Heart left ventricle (tissue), 13 donors: Measurements from ENCODE around the gene ZNF267.

Experiments
- CTCF ChIP-seq, 12 donors: fragments of 200-600 bp; sonication (generic) in 4 of 12; IDR thresholded peaks; one replicate each; pipeline versions ENCODE4 v1.5.0 to v1.8.0; 2018 to 2022; ENCODE audit warnings: antibody characterized with exemption in 12 of 12, mild to moderate bottlenecking in 5 of 12
- POLR2A ChIP-seq, 2 donors: fragments of 450-650 bp; IDR thresholded peaks; one replicate each; pipeline ENCODE4 v1.6.1; 2017; ENCODE audit warnings: antibody characterized with exemption in 2 of 2, mild to moderate bottlenecking in 2 of 2, moderate library complexity in 2 of 2
- donor health status: ischemic (EF 13 %, LVEDD 7.1; RV severe dilation, severe dysfunction).
- donor health status: DM: no; HTN: yes; CAD: no.
- donor health status: DM: no; HTN: no; CAD: no.
- donor health status: ischemic (EF 25% LVEDD 6.9; RV normal size, moderate dysfunction).
- donor health status: ischemic (EF 25% LVEDD 5.7; RV mildly dilated, moderate dysfunction).
- donor health status: ischemic (EF 35%, LVEDD 5.7; RV mildly dilated, moderate dysfunction).
- donor health status: nonischemic (EF 11% LVEDD 7.7; RV severe dilation, severe dysfunction).
- donor health status: DM: yes; HTN: yes; CAD: no.
- donor health status: PGD.
- donor health status: ischemic (EF 29% LVEDD 5.4; RV normal size, mild dysfunction).
- donor health status: nonischemic (EF 23%, LVEDD 6.1; RV moderate dilation, normal function).

- TF ChIP-seq CTCF (IDR thresholded peaks at IDR 0.05) (no peak), POLR2A (IDR thresholded peaks at IDR 0.05) (no peak)
Observed at GRCh38 chr16:31888735-31889134, 15.1 kb downstream of the ZNF267 start.
